Mesenchymal stem cell (in vitro differentiated cells and primary cell): ENCODE data around the gene MRFAP1.
A peak's percentile ranks its signal among the peaks of the same experiment; 100 is the strongest.
"Not testable (repeated sequence)": the region's sequence is repeated elsewhere in the genome, so short reads cannot be mapped to it uniquely, and the experiment has no call there.

Experiments used
- DNase-seq: peaks from one replicate; pipeline ENCODE4 v3.0.0-alpha.2; 2013
- H2AFZ ChIP-seq: one replicate; pipeline ENCODE4 v1.6.1; 2013; ENCODE audit warnings: low read depth, mild to moderate bottlenecking, control low read depth, inconsistent platforms, low read length, moderate library complexity
- H2AK5ac ChIP-seq: 2 replicates; pipeline ENCODE4 v1.6.1; 2013; ENCODE audit warnings: low read length, moderate library complexity, mild to moderate bottlenecking, inconsistent platforms; ENCODE audit not compliant: severe bottlenecking
- H2BK120ac ChIP-seq: one replicate; pipeline ENCODE4 v1.6.1; 2013; ENCODE audit warnings: low read depth, mild to moderate bottlenecking, inconsistent platforms, low read length, moderate library complexity
- H2BK12ac ChIP-seq, 2 experiments: one replicate each; pipeline ENCODE4 v1.6.1; 2013; ENCODE audit warnings: inconsistent platforms in 2 of 2, low read length in 2 of 2, mild to moderate bottlenecking in 2 of 2, moderate library complexity in 2 of 2, control low read depth in 1 of 2
- H2BK15ac ChIP-seq: one replicate; pipeline ENCODE4 v1.6.1; 2013; ENCODE audit warnings: mild to moderate bottlenecking, low read depth, inconsistent platforms; ENCODE audit not compliant: poor library complexity, severe bottlenecking
- H2BK5ac ChIP-seq: 2 replicates; pipeline ENCODE4 v1.6.1; 2013; ENCODE audit warnings: low read depth, mild to moderate bottlenecking, low read length, control low read depth, inconsistent platforms; ENCODE audit not compliant: poor library complexity, severe bottlenecking
- H3K14ac ChIP-seq, 2 experiments: one replicate each; pipeline ENCODE4 v1.6.1; 2013; ENCODE audit warnings: inconsistent platforms in 2 of 2, low read length in 2 of 2, control low read depth in 1 of 2, mild to moderate bottlenecking in 1 of 2, moderate library complexity in 1 of 2
- H3K18ac ChIP-seq, 2 experiments: one replicate each; pipeline ENCODE4 v1.6.1; 2013; ENCODE audit warnings: inconsistent platforms in 2 of 2, low read length in 2 of 2, control low read depth in 1 of 2, low read depth in 1 of 2, mild to moderate bottlenecking in 1 of 2
- H3K23ac ChIP-seq, 2 experiments: one replicate each; pipeline ENCODE4 v1.6.1; 2013; ENCODE audit warnings: inconsistent platforms in 2 of 2, low read length in 2 of 2, mild to moderate bottlenecking in 2 of 2, moderate library complexity in 2 of 2, control low read depth in 1 of 2
- H3K27ac ChIP-seq: 2 replicates; pipeline ENCODE4 v1.5.1; 2013; ENCODE audit warnings: mild to moderate bottlenecking, moderate library complexity, low read length, control low read depth, inconsistent platforms; ENCODE audit not compliant: poor library complexity, severe bottlenecking
- H3K27me3 ChIP-seq, 2 experiments: 2 replicates each; pipeline versions ENCODE4 v1.6.1 to v1.7.0; 2013; ENCODE audit warnings: low read length in 2 of 2, mild to moderate bottlenecking in 2 of 2, moderate library complexity in 2 of 2, control low read depth in 1 of 2, inconsistent platforms in 1 of 2; ENCODE audit not compliant: control insufficient read depth in 1 of 2, insufficient read depth in 1 of 2
- H3K36me3 ChIP-seq, 2 experiments: 2 replicates each; pipeline versions ENCODE4 v1.6.1 to v1.7.0; 2013; ENCODE audit warnings: low read length in 2 of 2, control low read depth in 1 of 2, inconsistent platforms in 1 of 2, low read depth in 1 of 2, mild to moderate bottlenecking in 1 of 2; ENCODE audit not compliant: insufficient read depth in 2 of 2, control insufficient read depth in 1 of 2
- H3K4ac ChIP-seq, 2 experiments: one replicate each; pipeline ENCODE4 v1.6.1; 2013; ENCODE audit warnings: inconsistent platforms in 2 of 2, low read length in 2 of 2, mild to moderate bottlenecking in 2 of 2, moderate library complexity in 2 of 2, control low read depth in 1 of 2, low read depth in 1 of 2
- H3K4me1 ChIP-seq: 2 replicates; pipeline ENCODE4 v1.6.1; 2013; ENCODE audit warnings: low read depth, low read length, control low read depth; ENCODE audit not compliant: control insufficient read depth, insufficient read depth
- H3K4me2 ChIP-seq: 2 replicates; pipeline ENCODE4 v1.6.1; 2013; ENCODE audit warnings: low read length, mild to moderate bottlenecking, inconsistent platforms; ENCODE audit not compliant: poor library complexity, severe bottlenecking
- H3K4me3 ChIP-seq, 2 experiments: 2 replicates each; pipeline versions ENCODE4 v1.5.1 to v1.7.0; 2013; ENCODE audit warnings: low read length in 2 of 2, mild to moderate bottlenecking in 2 of 2, control low read depth in 1 of 2, low read depth in 1 of 2; ENCODE audit not compliant: insufficient read depth in 1 of 2
- H3K79me1 ChIP-seq: replicated peaks from 2 replicates; pipeline ENCODE4 v1.6.1; 2013; ENCODE audit warnings: mild to moderate bottlenecking, control low read depth, low read length, inconsistent platforms; ENCODE audit not compliant: poor library complexity, severe bottlenecking
- H3K9ac ChIP-seq: 2 replicates; pipeline ENCODE4 v1.7.0; 2013; ENCODE audit warnings: mild to moderate bottlenecking, low read length, moderate library complexity
- H3K9me3 ChIP-seq: 2 replicates; pipeline ENCODE4 v1.7.0; 2013; ENCODE audit warnings: mild to moderate bottlenecking, low read length; ENCODE audit not compliant: control insufficient read depth
- H4K8ac ChIP-seq: one replicate; pipeline ENCODE4 v1.6.1; 2013; ENCODE audit warnings: inconsistent platforms, mild to moderate bottlenecking, low read length, moderate library complexity
- H4K91ac ChIP-seq: one replicate; pipeline ENCODE4 v1.6.1; 2013; ENCODE audit warnings: mild to moderate bottlenecking, low read length, inconsistent platforms
- WGBS: methylation state at CpG from one replicate; pipeline ENCODE4 v1.1.7; 2013; ENCODE audit warnings: mixed read lengths; 5-methylcytosine and 5-hydroxymethylcytosine counted together

The MRFAP1 gene

DNA sequence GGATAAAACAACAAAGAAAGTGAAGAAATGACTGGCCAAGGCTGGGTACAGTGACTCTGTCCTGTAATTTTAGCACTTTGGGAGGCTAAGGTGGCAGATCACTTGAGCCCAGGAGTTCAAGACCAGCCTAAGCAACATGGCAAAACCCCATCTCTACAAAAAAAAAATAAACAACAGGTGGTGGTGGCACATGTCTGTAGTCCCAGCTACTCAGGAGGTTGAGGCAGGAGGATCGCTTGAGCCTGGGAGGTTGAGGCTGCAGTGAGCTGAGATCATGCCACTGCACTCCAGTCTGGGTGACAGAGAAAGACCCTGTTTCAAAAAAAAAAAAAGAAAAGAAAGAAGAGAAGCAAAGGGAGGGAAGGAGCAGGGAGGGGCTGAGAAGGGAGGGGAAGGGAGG lies 12.0 kb upstream of the MRFAP1 start:
- not testable (repeated sequence) for H2AK5ac ChIP-seq, H2BK120ac ChIP-seq, H2BK5ac ChIP-seq, H3K9ac ChIP-seq, H2BK15ac ChIP-seq, H3K79me1 ChIP-seq, H4K8ac ChIP-seq, H3K36me3 ChIP-seq, H3K4ac ChIP-seq, H3K9me3 ChIP-seq, H4K91ac ChIP-seq, H3K4me1 ChIP-seq, H3K27ac ChIP-seq, H2AFZ ChIP-seq, H3K4me3 ChIP-seq, H3K14ac ChIP-seq, H2BK12ac ChIP-seq, H3K27me3 ChIP-seq, H3K23ac ChIP-seq, DNase-seq, H3K4me2 ChIP-seq, H3K18ac ChIP-seq
- 93% methylated on average over 1 of the region's 1 CpG for WGBS

DNA sequence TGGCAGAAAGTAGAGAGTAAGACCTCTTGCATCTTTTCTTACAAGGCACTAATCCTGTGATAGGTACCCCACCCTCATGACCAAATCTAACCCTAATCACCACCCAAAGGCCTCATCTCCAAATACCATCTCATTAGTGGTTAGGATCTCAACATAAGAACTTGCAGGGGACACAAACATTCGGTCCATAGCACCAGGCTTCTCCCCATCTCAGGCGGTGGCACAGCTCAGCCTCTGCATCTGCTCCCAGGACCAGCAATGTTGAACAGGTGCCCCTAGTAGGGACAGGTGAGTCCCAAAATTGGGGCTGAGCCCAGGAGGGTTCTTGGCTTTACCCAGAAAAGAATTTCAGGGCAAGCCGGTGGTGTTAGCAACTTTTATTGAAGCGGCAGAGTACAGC lies 8.4 kb upstream of the MRFAP1 start:
- no peaks in the 10 kb centered on the region for H3K4me1 ChIP-seq
- no peak overlapping the region for H2BK12ac ChIP-seq
- H2BK5ac ChIP-seq: no peak overlapping the region
- H2BK15ac ChIP-seq: no peak overlapping the region
- no peaks in the 10 kb centered on the region for H3K27me3 ChIP-seq
- H3K36me3 ChIP-seq: no peaks in the 10 kb centered on the region
- DNase-seq: no peak
- no peak overlapping the region for H3K23ac ChIP-seq
- H3K27ac ChIP-seq: no peak overlapping the region
- H3K4ac ChIP-seq: no peak overlapping the region
- H4K8ac ChIP-seq: no peak overlapping the region
- H3K79me1 ChIP-seq: no peaks in the 10 kb centered on the region
- H3K14ac ChIP-seq: no peak overlapping the region
- 87% methylated on average over 4 of the region's 4 CpGs for WGBS
- H3K4me2 ChIP-seq: no peak overlapping the region
- H4K91ac ChIP-seq: no peak overlapping the region
- H3K4me3 ChIP-seq: no peak overlapping the region
- H2AFZ ChIP-seq: no peak overlapping the region
- H3K9ac ChIP-seq: no peak overlapping the region
- H2BK120ac ChIP-seq: no peak overlapping the region
- no peak overlapping the region for H3K18ac ChIP-seq
- no peak overlapping the region for H2AK5ac ChIP-seq
- no peaks in the 10 kb centered on the region for H3K9me3 ChIP-seq

- Histone ChIP-seq H2BK120ac (no peak overlapping the region), H2BK15ac (no peak overlapping the region), H3K4me3 (no peak overlapping the region), H3K4me2 (no peak overlapping the region), H3K27ac (no peak overlapping the region), H3K4ac (no peak overlapping the region), H2BK12ac (no peak overlapping the region), H4K8ac (no peak overlapping the region), H4K91ac (no peak overlapping the region), H3K27me3 (no peaks in the 10 kb centered on the region), H3K36me3 (no peaks in the 10 kb centered on the region), H3K4me1 (no peaks in the 10 kb centered on the region), H3K9ac (no peak overlapping the region), H3K18ac (no peak overlapping the region), H3K79me1 (no peaks in the 10 kb centered on the region), H2AK5ac (no peak overlapping the region), H3K9me3 (no peaks in the 10 kb centered on the region), H3K14ac (no peak overlapping the region), H2AFZ (no peak overlapping the region), H2BK5ac (no peak overlapping the region), H3K23ac (no peak overlapping the region)
- DNase-seq: peak; percentile 24
- 77% methylated on average over 8 of the region's 10 CpGs for WGBS
These were observed 7.2 kb upstream of the MRFAP1 start for GRCh38 chr4:6633091-6633906.

GRCh38 chr4:6634746-6635145 lies 5.7 kb upstream of the MRFAP1 start:
- Histone ChIP-seq H2BK5ac (no peak overlapping the region), H3K23ac (no peak overlapping the region), H2BK15ac (no peak overlapping the region), H3K4me1 (no peaks in the 10 kb centered on the region), H3K18ac (no peak overlapping the region), H3K9me3 (no peaks in the 10 kb centered on the region), H2BK120ac (no peak overlapping the region), H3K4me3 (no peak overlapping the region), H3K4ac (no peak overlapping the region), H2BK12ac (no peak overlapping the region), H2AK5ac (no peak overlapping the region), H3K27me3 (no peaks in the 10 kb centered on the region), H3K9ac (no peak overlapping the region), H3K36me3 (no peaks in the 10 kb centered on the region), H4K91ac (no peak overlapping the region), H3K14ac (no peak overlapping the region), H2AFZ (no peak overlapping the region), H3K4me2 (no peak overlapping the region), H4K8ac (no peak overlapping the region), H3K27ac (no peak overlapping the region), H3K79me1 (no peaks in the 10 kb centered on the region)
- no peak for DNase-seq
- WGBS: 97% methylated on average over 8 of the region's 9 CpGs
